Medulla oblongata (tissue), 1 donor: ENCODE measurements around the gene VPS16.
"Not testable (repeated sequence)": the region's sequence is repeated elsewhere in the genome, so short reads cannot be mapped to it uniquely, and the experiment has no call there.

ENCODE experiments used
- DNase-seq: peaks from one replicate; pipeline ENCODE4 v3.0.0-alpha.2; 2015; ENCODE audit errors: extremely low spot score

VPS16 gene

DNA sequence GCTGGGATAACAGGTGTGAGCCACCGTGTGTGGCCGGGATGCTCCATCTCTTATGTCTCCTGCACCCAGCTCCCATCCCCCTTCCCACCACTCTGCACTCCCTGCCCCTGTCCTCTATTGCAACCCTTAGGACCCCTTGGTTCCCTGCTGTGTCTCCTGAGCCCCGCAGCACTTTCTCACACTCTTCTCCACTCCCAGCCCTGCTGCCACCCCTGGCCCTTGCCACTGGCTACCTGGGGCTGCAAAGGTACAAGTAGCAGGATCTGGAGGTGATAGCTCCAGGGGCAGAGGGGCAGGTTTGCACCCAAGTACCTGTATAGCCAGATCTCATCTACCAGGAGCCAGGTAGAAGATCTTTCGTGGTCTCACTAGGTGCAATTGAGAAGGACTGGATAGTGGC, 33.5 kb upstream of the VPS16 start:
- no peak for DNase-seq

DNA sequence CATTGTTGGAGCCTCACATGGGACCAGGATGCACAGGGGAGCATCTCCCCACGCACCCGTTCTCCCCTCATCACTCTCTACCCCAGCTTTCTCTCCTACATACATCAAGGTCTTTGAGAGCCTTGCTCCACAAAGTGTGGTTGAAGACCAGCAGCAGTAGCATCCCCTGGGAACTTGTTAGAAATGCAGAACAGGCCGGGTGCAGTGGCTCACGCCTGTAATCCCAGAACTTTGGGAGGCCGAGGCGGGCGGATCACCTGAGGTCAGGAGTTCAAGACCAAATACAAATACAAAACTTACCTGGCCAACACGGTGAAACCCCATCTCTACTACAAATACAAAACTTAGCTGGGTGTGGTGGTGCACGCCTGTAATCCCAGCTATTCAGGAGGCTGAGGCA, 32.6 kb upstream of the VPS16 start:
- not testable (repeated sequence) for DNase-seq

DNA sequence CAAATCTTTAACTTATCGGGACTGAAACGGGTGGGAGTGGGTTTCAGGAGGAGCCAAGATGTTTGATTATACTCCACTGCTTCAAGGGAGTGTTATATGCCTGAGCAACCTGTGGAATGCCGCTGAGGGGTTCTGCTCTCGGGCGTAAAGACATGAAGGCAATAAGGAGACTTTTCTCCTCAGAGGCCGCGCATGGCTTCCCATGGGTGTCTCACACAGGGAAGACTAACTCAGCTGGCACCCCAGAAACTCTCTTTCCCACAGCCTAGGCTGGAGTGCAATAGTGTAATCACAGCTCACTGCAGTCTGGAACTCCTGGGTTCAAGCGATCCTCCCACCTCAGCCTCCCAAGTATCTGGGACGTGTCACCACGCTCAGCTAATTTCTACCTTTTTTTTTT, 30.9 kb upstream of the VPS16 start:
- DNase-seq, result no peak

DNA sequence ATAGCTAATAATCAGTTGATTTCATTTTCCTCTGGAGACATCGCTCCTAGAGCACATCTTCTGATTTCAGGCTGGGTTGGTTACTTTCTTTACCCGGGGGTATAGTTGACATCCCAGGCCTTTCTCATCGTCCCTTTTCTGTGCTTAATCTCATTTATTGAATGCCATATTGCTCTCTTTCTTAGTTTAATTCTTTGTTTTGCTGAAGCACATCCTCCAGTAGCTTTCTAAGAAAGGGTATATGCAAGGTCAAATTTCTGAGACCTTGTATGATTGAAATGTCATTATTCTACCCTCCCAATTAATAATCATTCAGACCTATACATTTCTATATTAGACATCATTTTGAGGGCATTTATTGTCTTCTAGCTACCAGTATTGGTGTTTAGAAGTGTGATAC, 28.4 kb upstream of the VPS16 start:
- DNase-seq, result no peak

DNA sequence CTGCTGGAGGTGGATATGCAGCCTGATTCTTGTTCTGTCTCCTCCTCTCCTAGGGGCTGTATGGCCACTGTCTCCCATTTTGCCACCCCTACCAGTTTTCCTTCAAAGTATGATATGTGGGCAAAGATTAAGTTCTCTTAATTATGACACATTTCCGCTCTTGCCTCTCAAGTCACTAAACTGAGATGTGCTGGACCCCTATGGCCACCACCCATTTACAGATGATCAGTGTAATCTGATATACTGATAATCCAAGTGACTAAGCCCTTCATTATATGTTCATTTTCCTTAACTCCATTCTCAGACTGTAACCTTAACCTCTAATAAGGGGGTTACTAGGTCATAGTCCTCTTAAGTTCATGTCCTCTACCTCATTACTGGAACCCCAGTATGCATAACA, 26.5 kb upstream of the VPS16 start:
- DNase-seq, result no peak

DNA sequence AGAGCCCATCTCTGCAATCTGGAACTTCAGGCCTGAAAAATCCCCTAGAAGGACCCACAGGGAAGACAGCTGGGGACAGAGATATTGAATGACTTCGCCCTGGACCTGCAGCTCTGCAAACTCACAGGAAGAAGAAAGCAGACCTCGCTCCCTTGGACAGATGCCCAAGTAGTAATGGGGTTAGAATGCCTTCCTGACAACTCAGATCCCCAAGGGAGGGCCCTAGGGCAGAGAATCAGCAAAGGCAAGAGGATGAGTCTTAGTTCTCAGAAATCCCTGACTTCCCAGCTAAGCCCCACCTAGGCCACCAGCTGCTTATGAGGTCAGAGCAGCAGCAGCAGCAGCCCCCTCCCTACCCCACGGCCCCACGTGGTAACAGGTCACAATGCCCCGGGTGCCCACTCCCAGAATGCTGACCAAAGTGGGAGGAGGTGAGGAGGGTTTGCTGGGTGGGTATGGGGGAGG, 25.9 kb upstream of the VPS16 start, which contains the start of gene C20orf141:
TSS of gene C20orf141 (plus strand) at position 401 of the 465 bp plus-strand sequence. CDS start 198 bp downstream, outside the sequence.
- no peak for DNase-seq

DNA sequence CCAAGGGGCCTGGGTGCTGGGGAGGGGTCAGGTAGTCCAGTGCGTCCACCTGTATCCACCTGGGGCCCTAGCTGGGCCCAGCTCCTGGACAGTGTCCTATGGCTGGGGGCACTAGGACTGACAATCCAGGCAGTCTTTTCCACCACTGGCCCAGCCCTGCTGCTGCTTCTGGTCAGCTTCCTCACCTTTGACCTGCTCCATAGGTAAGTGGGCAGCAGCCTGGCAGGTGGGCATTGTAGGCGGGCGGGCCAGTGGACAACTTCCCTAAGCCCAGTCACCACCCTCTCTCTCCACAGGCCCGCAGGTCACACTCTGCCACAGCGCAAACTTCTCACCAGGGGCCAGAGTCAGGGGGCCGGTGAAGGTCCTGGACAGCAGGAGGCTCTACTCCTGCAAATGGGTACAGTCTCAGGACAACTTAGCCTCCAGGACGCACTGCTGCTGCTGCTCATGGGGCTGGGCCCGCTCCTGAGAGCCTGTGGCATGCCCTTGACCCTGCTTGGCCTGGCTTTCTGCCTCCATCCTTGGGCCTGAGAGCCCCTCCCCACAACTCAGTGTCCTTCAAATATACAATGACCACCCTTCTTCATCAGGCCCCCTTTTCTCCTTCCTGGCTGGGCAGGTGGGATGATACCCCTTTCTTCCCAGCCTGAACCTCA, 25.2 kb upstream of the VPS16 start:
- no peak for DNase-seq

DNA sequence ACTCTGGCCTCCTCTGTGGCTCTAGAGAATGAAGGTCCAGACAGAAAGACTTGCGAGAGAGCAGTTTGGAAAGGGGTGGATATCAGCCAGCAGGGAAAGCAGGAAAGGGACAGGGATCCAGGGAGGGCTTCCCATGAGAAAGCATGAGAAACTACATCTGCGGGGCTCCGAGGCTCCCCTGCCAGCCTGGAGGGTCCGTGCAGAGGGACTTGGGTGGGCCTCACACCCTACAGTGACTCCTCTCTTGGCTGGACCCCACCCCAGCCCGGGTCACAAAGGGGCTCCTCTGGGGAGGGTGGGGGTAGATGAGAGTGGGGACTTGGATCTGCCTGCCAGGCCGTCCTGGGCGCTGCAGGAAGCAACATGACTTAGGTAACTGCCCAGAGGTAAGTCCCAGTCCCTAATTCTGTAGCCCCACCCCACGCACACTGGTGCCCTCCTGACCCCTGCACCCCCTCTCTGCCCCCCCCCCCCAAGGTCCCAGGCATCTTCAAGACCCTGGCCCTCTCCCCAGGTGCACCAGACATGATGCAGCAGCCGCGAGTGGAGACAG, 24.4 kb upstream of the VPS16 start, which contains the start of gene TMEM239:
TSS of gene TMEM239 (plus strand) at position 335 of the 553 bp plus-strand sequence. CDS start at position 526, 191 bp downstream.
- no peak for DNase-seq

DNA sequence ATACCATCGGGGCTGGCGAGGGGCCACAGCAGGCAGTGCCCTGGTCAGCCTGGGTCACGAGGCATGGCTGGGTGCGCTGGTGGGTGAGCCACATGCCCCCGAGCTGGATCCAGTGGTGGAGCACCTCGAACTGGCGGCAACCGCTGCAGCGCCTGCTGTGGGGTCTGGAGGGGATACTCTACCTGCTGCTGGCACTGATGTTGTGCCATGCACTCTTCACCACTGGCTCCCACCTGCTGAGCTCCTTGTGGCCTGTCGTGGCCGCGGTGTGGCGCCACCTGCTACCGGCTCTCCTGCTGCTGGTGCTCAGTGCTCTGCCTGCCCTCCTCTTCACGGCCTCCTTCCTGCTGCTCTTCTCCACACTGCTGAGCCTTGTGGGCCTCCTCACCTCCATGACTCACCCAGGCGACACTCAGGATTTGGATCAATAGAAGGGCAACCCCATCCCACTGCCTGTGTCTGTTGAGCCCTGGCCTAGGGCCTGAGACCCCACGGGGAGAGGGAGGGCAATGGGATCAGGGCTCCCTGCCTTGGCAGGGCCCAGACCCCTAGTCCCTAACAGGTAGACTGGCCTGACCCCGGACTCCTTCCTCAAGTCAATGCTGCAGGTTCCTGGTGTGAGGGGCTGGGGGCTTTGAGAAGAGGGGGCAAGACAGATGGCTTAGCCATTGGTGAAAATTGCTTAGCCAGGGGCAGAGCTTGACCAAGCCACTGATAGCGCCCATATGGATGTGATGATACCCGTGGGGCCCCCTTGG, 23.8 kb upstream of the VPS16 start:
- no peak for DNase-seq

DNA sequence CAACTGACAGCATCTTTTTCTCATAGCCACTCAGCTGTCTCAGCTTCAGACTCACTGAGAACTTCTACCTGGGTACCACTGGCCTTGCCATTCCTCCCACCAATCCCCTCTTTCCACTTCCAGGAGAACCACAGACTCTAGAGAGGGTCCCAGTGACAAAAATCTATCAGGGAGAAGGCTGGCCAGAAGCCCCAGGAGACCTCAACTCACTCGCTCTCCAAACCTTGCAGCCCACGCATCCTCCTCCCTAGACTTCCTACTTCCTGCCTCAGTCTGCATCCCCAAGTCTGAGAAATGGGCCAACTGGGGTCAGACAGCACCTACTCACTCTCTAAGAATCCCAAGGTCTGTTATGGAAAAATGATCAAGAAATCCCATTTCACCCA, 23.2 kb upstream of the VPS16 start:
- no peak for DNase-seq

DNA sequence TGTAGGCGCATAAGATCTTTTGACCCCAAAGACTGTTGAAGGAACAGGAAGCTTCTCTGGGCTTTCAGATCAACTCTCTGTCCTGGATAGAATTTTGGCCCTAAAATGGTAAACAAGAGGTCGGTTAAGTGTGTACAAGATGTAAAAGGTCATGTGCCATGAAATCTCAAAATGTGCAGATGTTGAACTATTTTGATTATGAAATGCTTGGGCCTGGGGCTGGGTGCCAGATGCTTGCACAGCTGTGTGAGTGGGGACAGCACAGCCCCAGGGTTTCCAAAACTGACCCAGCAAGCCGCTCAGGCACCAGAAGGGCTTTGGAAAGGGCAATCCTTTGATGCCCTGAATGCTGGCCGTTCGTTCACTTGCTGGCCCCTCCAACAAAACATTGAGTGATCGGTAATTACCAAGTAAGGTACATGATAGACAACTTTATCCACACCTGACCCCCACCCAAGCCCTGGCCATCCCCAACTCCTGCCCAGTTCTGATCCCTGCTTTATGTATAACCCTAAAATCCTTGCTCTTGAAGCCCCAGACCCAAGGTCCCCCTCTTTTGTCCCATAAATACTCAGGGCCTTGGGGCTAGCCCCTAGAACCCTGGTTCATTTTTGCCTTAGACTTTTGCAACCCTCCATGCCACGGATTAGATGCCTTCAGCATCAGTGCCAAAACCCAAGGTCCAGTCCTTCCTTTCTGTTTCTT, 22.5 kb upstream of the VPS16 start:
- DNase-seq, result no peak

DNA sequence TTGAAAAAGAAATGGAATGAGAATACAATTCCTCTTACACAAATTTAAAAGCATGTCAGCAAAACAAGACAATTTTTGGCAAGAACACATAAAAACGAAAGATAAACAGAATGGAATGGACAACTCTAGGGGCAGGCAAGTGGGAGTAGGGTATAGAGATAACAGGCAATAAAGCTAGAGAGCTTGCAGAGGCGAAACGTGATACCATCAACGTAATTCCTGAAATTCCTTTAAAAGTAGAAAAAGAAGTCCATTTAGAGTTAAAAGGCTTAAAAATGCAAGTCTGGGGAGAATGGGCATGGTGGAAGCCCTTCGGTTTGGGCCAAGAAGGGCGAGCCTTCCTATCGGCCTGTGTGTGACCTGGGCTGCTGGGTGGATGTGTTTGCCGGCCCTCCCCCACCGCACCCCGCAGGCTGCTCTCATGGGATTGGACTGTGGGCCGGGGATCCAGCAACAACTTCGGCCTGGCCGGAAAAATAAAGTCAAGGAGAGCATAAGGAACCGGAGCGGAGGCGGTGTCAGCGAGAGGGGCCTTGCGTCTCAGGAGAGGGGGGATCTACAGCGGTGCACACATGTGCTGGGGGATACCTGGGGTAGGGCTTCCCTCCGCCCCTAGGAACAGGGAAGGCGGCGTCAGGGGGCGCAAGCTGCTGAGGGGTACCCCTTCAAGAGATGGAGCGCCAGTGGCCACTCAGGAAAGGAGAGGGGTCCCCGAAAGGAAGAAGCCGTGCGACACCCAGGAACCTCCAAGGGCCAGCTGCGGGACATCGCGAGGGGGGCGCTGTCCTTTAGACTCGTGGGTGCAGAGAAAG, 20.3 kb upstream of the VPS16 start:
- no peak for DNase-seq

DNA sequence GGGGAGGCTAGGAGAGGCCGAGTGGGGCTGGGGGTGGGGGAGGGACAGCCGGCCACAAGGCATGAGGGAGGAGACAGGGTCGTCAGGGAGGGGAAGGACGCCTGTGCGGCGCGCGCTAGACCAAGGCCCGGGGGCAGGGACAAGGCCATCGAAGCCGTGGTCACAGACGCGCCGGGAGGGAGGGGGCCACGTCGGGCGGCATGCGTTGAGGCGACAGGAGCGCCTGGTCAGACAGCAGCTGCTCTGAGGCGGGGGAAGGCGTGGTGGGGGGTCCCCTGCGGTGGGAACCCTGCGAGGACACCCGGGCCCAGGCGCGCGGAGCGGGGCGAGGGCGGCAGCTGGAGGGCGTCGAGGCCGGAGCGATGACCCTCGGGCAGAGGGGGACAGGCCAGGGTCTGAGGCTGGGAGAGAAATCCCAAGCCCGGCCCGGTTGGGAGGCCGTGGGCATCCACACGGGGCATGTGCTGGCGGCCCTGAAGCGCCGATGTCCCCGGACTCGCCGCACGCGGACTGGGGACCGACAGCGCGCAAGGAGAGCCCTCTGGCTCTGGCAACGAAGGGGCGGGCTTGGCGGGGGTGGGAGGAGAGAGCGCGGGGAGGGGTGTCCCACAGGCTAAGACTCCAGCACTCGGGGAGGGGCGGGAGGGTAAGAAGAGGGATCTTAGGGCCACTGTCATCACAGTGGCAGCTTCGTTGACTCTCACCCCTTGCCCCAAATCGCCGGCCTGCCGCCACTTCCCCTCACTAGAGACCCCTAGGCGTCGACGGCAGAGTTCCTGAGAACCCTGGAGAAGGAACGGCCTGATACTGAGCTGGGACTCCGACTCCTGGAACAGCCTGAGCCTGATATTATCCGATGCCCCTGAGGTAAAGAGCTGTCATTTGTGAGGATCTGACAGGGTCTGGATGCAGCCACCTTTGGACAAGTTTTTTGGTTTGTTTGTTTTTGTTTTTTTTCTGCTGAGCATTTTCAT, 19.4 kb upstream of the VPS16 start:
- no peak for DNase-seq

DNA sequence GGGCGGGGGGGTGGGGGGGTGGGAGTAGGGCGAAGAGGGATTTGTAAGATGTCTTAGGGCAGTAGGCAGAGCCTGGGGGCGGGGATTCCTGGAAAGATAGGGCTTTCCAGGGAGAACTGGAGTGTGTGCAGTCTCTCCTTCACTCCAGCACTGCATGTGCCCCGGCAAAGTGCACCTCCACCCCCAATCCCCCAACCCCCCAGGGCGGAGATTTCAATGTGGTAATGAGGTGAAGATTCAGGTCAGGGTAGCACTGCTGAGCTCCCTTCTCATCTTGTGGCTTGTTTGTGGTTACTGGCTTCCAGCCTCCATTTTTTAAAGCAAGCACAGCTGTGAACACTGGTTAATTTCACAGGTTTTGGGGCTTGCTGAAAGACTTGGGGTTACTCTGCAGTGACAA, 18.5 kb upstream of the VPS16 start:
- no peak for DNase-seq

DNA sequence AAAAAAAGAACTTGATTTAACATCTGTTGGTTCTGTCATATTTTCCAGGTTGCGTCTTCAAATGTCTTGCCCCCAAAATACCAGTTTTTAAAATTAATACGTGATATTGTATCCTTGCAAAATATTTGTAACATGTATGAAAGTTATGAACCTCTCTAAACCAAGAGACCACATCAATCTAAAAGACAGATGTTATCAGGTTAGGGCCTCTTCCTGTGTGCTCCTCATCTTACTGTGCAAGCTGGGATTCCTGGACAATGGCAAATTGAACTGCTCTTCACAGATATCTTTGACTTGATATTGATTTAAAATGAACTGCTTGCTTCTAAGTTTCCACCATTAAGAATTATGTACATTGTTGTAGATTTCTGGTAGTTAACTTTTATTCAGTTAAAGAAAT, 14.8 kb upstream of the VPS16 start:
- DNase-seq, result no peak

DNA sequence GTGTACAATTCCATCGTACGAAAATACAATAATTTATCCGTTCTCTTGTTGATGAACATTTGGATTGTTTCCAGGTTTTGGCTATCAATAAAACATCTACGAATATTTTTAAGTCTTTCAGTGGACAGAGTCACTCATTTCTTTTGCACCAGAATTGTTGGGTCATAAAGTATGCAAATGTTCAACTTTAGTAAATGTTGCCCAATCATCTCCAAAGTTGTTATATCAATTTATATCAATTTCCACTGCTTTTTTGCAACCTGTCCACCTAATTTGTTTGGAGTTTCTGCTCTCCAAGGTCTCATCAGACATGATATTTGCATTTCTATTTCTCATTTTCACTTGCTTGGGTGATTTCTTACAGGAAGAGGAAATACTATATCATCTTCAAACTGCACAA, 13.9 kb upstream of the VPS16 start:
- DNase-seq, result no peak

DNA sequence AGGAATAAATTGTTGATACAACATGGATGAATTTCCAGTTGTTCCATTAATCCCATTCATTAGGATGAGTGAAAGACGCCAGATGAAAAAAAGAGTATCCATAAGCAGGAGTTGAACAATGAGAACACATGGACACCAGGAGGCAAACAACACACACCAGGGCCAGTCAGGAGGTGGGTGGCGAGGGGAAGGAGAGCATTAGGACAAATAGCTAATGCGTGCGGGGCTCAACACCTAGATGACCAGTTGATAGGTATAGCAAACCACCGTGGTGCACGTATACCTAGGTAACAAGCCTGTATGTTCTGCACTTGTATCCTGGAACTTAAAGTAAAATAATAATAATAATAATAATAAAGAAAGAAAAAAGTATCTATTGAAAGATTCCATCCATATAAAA, 11.2 kb upstream of the VPS16 start:
- no peak for DNase-seq

DNA sequence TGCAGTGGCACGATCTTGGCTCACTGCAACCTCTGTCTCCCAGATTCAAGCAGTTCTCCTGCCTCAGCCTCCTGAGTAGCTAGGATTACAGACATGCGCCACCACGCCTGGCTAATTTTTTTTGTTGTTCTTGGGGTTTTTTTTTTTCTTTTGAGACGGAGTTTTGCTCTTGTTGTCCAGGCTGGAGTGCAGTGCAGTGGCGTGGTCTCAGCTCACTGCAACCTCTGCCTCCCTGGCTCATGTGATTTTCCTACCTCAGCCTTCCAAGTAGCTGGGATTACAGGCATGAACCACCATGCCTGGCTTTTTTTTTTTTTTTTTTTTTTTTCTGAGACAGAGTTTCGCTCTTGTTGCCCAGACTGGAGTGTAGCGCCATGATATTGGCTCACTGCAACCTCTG, 9.3 kb upstream of the VPS16 start:
- not testable (repeated sequence) for DNase-seq

DNA sequence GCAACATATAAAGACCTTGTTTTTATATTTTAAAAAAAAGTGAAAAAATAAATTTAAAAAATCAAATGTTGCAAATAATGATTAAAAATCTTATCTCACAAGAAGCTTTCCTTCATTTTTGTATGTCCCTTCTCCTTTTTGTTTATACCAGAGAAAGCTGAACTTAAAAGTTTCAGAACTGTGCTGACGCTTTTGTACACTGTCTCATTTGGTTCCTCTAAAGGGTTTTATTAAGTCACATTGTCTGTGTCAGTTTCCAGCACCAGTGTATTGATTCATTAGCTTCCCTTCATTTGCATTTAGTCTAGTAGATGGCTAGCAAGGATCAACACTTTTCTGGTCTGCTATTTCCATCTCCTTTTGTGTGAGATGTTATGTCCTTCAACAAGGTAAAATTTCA, 6.8 kb upstream of the VPS16 start:
- no peak for DNase-seq

DNA sequence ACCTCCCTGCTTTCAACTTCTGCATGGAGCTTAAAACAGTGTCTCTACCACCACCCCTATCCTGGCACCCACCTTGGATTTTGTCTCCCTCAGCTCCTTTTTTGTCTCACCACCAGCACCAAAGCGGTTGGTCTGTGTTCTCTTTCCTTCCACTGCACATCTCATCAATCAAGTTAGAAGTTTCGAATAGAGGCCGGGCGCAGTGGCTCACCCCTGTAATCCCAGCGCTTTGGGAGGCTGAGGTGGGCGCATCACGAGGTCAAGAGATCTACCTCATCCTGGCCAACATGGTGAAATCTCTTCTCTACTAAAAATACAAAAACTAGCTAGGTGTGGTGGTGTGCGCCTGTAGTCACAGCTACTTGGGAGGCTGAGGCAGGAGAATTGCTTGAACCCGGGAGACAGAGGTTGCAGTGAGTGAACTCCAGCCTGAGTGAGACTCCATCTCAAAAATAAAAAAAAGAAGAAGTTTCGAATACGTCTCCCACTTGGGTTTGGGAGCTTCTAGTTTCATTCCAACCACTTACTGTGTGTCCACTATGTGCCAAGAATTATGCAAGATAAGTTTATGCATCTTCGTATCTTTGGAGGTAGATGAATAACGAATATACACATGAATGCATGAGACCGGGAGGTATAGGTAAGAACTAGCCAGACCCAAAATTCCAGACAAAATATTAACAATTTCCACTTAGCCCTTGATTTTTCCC, 6.0 kb upstream of the VPS16 start:
- DNase-seq, result no peak
